ENCODE measurements around the gene PON1. TPM values are rescaled to one million over a fixed set of nuclear protein-coding genes. Genes with fewer than 3 reads are reported as not detected.

Gene PON1
- not detected for total RNA-seq

GRCh38 chr7:95324431-95324830 is at the start of gene PON1:
Gene PON1 (minus strand): TSS chr7:95324532. CDS start chr7:95324475, 57 bp downstream.
- H3K4me3 Mint-ChIP-seq: no peak within 1 kb of the TSS
- peaks cover 6% of the 10 kb centered on the region for H3K36me3 Mint-ChIP-seq
- peaks cover 5% of the 10 kb centered on the region for H3K9me3 Mint-ChIP-seq (ENCODE audit: low read depth)
- CTCF ChIA-PET: no interaction called here
- peaks cover 7% of the 10 kb centered on the region for H3K4me1 Mint-ChIP-seq
- DNase-seq (peak; percentile 49), ATAC-seq (peak; percentile 76)
- H3K27ac Mint-ChIP-seq: no peak within 1 kb of the TSS
- H3K27me3 Mint-ChIP-seq: peaks cover 19% of the 10 kb centered on the region

- DNase-seq: no peak
- CTCF ChIA-PET: interaction anchor here (0.6 kb wide), 1 partner anchor 924 kb away, joined by 4 read pairs; no protein-coding TSS in a partner anchor
- H3K27me3 Mint-ChIP-seq: no peaks in the 10 kb centered on the region
- no peaks in the 10 kb centered on the region for H3K4me1 Mint-ChIP-seq
- no peaks in the 10 kb centered on the region for H3K36me3 Mint-ChIP-seq
- peaks cover 3% of the 10 kb centered on the region for H3K9me3 Mint-ChIP-seq (ENCODE audit: low read depth)
- ATAC-seq: no peak
- H3K27ac Mint-ChIP-seq: no peak overlapping the region
- H3K4me3 Mint-ChIP-seq: no peak overlapping the region
Measured at GRCh38 chr7:95373323-95373722, 49.0 kb upstream of the PON1 start.

GRCh38 chr7:95368235-95368634 is 43.9 kb upstream of the PON1 start:
- DNase-seq (no peak), ATAC-seq (no peak)
- H3K9me3 Mint-ChIP-seq (ENCODE audit: low read depth): no peaks in the 10 kb centered on the region
- H3K27ac Mint-ChIP-seq: no peak overlapping the region
- no peaks in the 10 kb centered on the region for H3K36me3 Mint-ChIP-seq
- no peaks in the 10 kb centered on the region for H3K4me1 Mint-ChIP-seq
- peaks cover 9% of the 10 kb centered on the region for H3K27me3 Mint-ChIP-seq
- no peak overlapping the region for H3K4me3 Mint-ChIP-seq
- CTCF ChIA-PET: no interaction called here

GRCh38 chr7:95367606-95368005 is 43.3 kb upstream of the PON1 start:
- H3K4me3 Mint-ChIP-seq: no peak overlapping the region
- ATAC-seq (no peak), DNase-seq (no peak)
- H3K27ac Mint-ChIP-seq: no peak overlapping the region
- CTCF ChIA-PET: no interaction called here
- no peaks in the 10 kb centered on the region for H3K9me3 Mint-ChIP-seq (ENCODE audit: low read depth)
- no peaks in the 10 kb centered on the region for H3K36me3 Mint-ChIP-seq
- H3K27me3 Mint-ChIP-seq: peaks cover 9% of the 10 kb centered on the region
- no peaks in the 10 kb centered on the region for H3K4me1 Mint-ChIP-seq

GRCh38 chr7:95365151-95365550 is 40.8 kb upstream of the PON1 start:
- ATAC-seq: no peak
- CTCF ChIA-PET: no interaction called here
- Mint-ChIP-seq H3K4me3 (no peak overlapping the region), H3K9me3 (ENCODE audit: low read depth) (no peaks in the 10 kb centered on the region), H3K4me1 (no peaks in the 10 kb centered on the region), H3K27me3 (peaks cover 9% of the 10 kb centered on the region), H3K36me3 (no peaks in the 10 kb centered on the region), H3K27ac (no peak overlapping the region)
- no peak for DNase-seq

- CTCF ChIA-PET: no interaction called here
- Mint-ChIP-seq H3K4me3 (no peak overlapping the region), H3K36me3 (no peaks in the 10 kb centered on the region), H3K27ac (no peak overlapping the region), H3K4me1 (no peaks in the 10 kb centered on the region), H3K27me3 (no peaks in the 10 kb centered on the region), H3K9me3 (ENCODE audit: low read depth) (no peaks in the 10 kb centered on the region)
- ATAC-seq: no peak
- no peak for DNase-seq
Measured at GRCh38 chr7:95357623-95358022, 33.3 kb upstream of the PON1 start.

GRCh38 chr7:95342642-95343307 is 18.4 kb upstream of the PON1 start:
- no peaks in the 10 kb centered on the region for H3K9me3 Mint-ChIP-seq (ENCODE audit: low read depth)
- H3K36me3 Mint-ChIP-seq: no peaks in the 10 kb centered on the region
- CTCF ChIA-PET: no interaction called here
- no peak for DNase-seq
- H3K4me3 Mint-ChIP-seq: no peak overlapping the region
- no peaks in the 10 kb centered on the region for H3K4me1 Mint-ChIP-seq
- H3K27ac Mint-ChIP-seq: no peak overlapping the region
- H3K27me3 Mint-ChIP-seq: no peaks in the 10 kb centered on the region
- ATAC-seq: no peak

GRCh38 chr7:95342029-95342428 is 17.7 kb upstream of the PON1 start:
- Mint-ChIP-seq H3K36me3 (no peaks in the 10 kb centered on the region), H3K9me3 (ENCODE audit: low read depth) (no peaks in the 10 kb centered on the region), H3K27ac (no peak overlapping the region), H3K4me3 (no peak overlapping the region), H3K27me3 (no peaks in the 10 kb centered on the region), H3K4me1 (no peaks in the 10 kb centered on the region)
- no peak for ATAC-seq
- DNase-seq: no peak
- CTCF ChIA-PET: no interaction called here

- Mint-ChIP-seq H3K4me3 (no peak overlapping the region), H3K27ac (no peak overlapping the region), H3K9me3 (ENCODE audit: low read depth) (no peaks in the 10 kb centered on the region), H3K36me3 (no peaks in the 10 kb centered on the region), H3K4me1 (no peaks in the 10 kb centered on the region), H3K27me3 (no peaks in the 10 kb centered on the region)
- CTCF ChIA-PET: no interaction called here
- DNase-seq: no peak
- ATAC-seq: no peak
Measured at GRCh38 chr7:95340491-95340890, 16.2 kb upstream of the PON1 start.

- CTCF ChIA-PET: no interaction called here
- Mint-ChIP-seq H3K9me3 (ENCODE audit: low read depth) (no peaks in the 10 kb centered on the region), H3K27me3 (no peaks in the 10 kb centered on the region), H3K4me3 (no peak overlapping the region), H3K27ac (no peak overlapping the region), H3K4me1 (no peaks in the 10 kb centered on the region), H3K36me3 (no peaks in the 10 kb centered on the region)
- ATAC-seq (no peak), DNase-seq (no peak)
Measured at GRCh38 chr7:95338832-95339231, 14.5 kb upstream of the PON1 start.

GRCh38 chr7:95335093-95335492 is 10.8 kb upstream of the PON1 start:
- Mint-ChIP-seq H3K9me3 (ENCODE audit: low read depth) (no peaks in the 10 kb centered on the region), H3K27ac (no peak overlapping the region), H3K4me3 (no peak overlapping the region), H3K36me3 (peaks cover 5% of the 10 kb centered on the region), H3K4me1 (peaks cover 10% of the 10 kb centered on the region), H3K27me3 (no peaks in the 10 kb centered on the region)
- ATAC-seq (no peak), DNase-seq (no peak)
- CTCF ChIA-PET: no interaction called here

GRCh38 chr7:95334447-95334846 is 10.1 kb upstream of the PON1 start:
- no peak for ATAC-seq
- no peaks in the 10 kb centered on the region for H3K9me3 Mint-ChIP-seq (ENCODE audit: low read depth)
- no peak overlapping the region for H3K27ac Mint-ChIP-seq
- no peaks in the 10 kb centered on the region for H3K27me3 Mint-ChIP-seq
- peaks cover 7% of the 10 kb centered on the region for H3K36me3 Mint-ChIP-seq
- H3K4me1 Mint-ChIP-seq: peaks cover 11% of the 10 kb centered on the region
- no peak overlapping the region for H3K4me3 Mint-ChIP-seq
- DNase-seq: no peak
- CTCF ChIA-PET: no interaction called here

- H3K4me1 Mint-ChIP-seq: peaks cover 11% of the 10 kb centered on the region
- DNase-seq (no peak), ATAC-seq (peak; percentile 48)
- peak overlapping the region; percentile 89 for H3K27ac Mint-ChIP-seq
- CTCF ChIA-PET: interaction anchor here (0.6 to 1.6 kb wide), 2 partner anchors 19 to 181 kb away, joined by 3 to 7 read pairs; no protein-coding TSS in a partner anchor
- H3K36me3 Mint-ChIP-seq: peaks cover 13% of the 10 kb centered on the region
- peak overlapping the region; percentile 72 for H3K4me3 Mint-ChIP-seq
- peaks cover 5% of the 10 kb centered on the region for H3K9me3 Mint-ChIP-seq (ENCODE audit: low read depth)
- peaks cover 6% of the 10 kb centered on the region for H3K27me3 Mint-ChIP-seq
Measured at GRCh38 chr7:95330961-95331337, 6.6 kb upstream of the PON1 start.

GRCh38 chr7:95330204-95330960 is 6.0 kb upstream of the PON1 start:
- peaks cover 5% of the 10 kb centered on the region for H3K9me3 Mint-ChIP-seq (ENCODE audit: low read depth)
- H3K36me3 Mint-ChIP-seq: peaks cover 13% of the 10 kb centered on the region
- no peak for DNase-seq
- CTCF ChIA-PET: interaction anchor here (0.6 to 1.6 kb wide), 2 partner anchors 19 to 182 kb away, joined by 3 to 7 read pairs; no protein-coding TSS in a partner anchor
- peaks cover 11% of the 10 kb centered on the region for H3K27me3 Mint-ChIP-seq
- H3K27ac Mint-ChIP-seq: peak overlapping the region; percentile 89
- peak overlapping the region; percentile 72 for H3K4me3 Mint-ChIP-seq
- H3K4me1 Mint-ChIP-seq: peaks cover 11% of the 10 kb centered on the region
- ATAC-seq: peak; percentile 94

Measured in activated CD8-positive, alpha-beta memory T cell treated with anti-CD3 and anti-CD28 coated beads, Interleukin-2, amount 10 ng/mL, durations not matched to agents 7 days and 5 days (primary cell).